ENCODE data around the gene CORO2B.

Gene CORO2B

DNA sequence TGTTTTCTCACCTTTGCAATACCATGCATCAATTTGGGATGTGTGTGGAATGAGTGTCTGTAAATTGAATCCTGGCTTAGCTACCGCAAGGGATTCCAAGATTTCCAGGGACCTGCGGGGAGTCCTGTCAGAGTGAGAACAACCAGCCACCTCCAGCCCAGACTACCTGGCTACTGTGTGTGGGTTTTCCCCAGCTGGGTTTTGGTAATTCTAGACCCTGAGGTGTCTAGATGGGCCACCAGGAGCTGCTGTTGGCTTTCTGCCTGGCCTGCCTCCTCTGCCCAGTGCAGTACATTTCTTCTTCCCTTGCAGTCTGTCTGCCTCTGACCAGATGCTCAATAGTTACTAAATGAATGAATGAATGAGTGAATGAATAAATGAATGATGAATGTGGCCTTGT lies 32.5 kb upstream of the CORO2B start:
- no peak overlapping the region for H3K4me2 ChIP-seq (ENCODE audit: low read length)
- H3K4me3 ChIP-seq (ENCODE audit: low read length) = no peak overlapping the region
- no peaks in the 10 kb centered on the region for H3K36me3 ChIP-seq (ENCODE audit: insufficient read depth, low read length)
- H3K9ac ChIP-seq (ENCODE audit: low read depth, low read length) = no peak overlapping the region
- H3K27me3 ChIP-seq (ENCODE audit: control insufficient read depth, insufficient read depth, low read length) = peaks cover 5% of the 10 kb centered on the region
- H3K9me3 ChIP-seq (replicated peaks; ENCODE audit: low read length) = no peaks in the 10 kb centered on the region
- H3K4me1 ChIP-seq (ENCODE audit: control insufficient read depth, insufficient read depth, low read length) = peaks cover 18% of the 10 kb centered on the region

DNA sequence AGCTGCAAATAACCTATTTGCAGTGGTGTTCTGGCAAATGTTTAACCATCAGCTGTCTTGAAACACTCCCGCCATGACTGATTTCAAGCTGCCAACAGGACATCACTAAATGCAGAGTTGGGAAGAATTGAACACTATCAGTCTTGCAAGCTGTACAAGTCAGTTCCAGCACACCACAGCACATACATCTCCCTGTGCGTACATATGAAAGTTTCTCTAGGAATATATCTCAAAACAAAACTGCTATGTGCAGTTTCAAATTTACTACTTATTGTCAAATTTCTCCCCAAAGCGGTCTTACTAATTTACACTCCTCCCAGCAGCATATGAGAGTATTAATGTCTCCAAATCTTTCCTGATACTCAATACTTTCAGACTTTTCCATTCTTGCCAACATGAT lies 30.4 kb upstream of the CORO2B start:
- no peaks in the 10 kb centered on the region for H3K9me3 ChIP-seq (replicated peaks; ENCODE audit: low read length)

DNA sequence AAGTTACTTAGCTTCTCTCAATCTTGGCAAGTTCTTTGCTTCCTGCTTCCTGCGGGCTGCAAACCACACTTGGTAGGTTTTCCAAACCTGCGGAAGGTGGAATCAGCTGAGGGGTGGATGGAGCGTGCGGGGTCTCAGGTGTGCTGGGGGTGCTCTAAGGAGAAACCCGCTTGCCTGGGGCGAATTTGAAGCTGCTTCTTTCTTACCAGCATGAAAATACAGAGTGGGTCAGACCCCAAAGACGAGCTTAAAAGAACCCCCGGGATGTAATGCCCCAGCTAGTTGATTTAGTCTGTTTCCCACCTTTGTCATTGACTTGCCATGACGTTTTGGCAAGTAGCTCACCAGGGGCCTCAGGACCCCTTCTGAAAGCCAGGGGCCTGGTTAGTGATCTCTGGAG lies 28.8 kb upstream of the CORO2B start:
- H3K9ac ChIP-seq (ENCODE audit: low read depth, low read length) = no peak overlapping the region
- no peak overlapping the region for H3K4me2 ChIP-seq (ENCODE audit: low read length)
- H3K9me3 ChIP-seq (replicated peaks; ENCODE audit: low read length) = no peaks in the 10 kb centered on the region
- no peak overlapping the region for H3K4me3 ChIP-seq (ENCODE audit: low read length)
- H3K4me1 ChIP-seq (ENCODE audit: control insufficient read depth, insufficient read depth, low read length) = peaks cover 8% of the 10 kb centered on the region
- no peaks in the 10 kb centered on the region for H3K36me3 ChIP-seq (ENCODE audit: insufficient read depth, low read length)
- peaks cover 5% of the 10 kb centered on the region for H3K27me3 ChIP-seq (ENCODE audit: control insufficient read depth, insufficient read depth, low read length)

More for the DNA sequence above, 30.4 kb upstream of the CORO2B start:
- Histone ChIP-seq H3K9ac (ENCODE audit: low read depth, low read length) (no peak overlapping the region), H3K27me3 (ENCODE audit: control insufficient read depth, insufficient read depth, low read length) (peaks cover 5% of the 10 kb centered on the region), H3K4me3 (ENCODE audit: low read length) (no peak overlapping the region), H3K4me2 (ENCODE audit: low read length) (no peak overlapping the region), H3K36me3 (ENCODE audit: insufficient read depth, low read length) (no peaks in the 10 kb centered on the region), H3K4me1 (ENCODE audit: control insufficient read depth, insufficient read depth, low read length) (peaks cover 16% of the 10 kb centered on the region)

DNA sequence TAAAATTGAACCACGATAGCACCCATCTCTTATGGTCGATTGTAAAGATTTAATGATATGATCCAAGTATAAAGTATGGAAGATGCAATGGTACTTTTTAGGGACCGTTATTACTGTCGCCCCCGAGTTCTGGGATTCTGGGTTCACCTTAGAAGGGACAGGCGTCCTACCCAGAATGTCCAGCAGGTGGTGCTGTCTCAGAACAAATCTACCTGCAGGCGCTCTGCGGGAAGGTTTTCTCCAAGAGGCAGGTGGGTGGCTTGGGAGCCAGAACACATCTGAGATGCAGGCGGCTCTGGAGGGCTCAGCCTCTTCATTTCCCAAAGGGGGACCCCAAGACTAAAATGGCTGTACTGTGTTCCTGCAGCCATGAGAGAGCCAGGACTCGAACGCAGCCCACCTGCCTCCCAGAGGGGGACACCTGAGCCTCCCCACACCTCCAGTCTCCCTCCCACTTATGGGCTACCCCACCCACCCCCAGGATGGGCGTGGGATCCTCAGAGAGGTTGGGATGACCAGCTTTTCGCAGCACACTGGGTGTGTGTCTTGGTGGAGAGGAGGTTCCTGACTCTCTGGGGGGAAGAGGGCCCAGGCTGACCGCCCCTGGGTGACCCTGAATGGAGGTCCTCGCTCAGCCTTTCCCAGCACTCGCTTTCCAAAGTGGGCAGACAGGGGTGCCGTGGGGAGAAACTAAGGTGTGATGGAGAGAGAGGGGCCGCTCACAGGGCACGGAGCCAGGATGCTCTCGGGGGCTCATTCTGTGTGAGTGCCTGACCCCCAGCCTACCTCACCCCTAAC lies 28.1 kb upstream of the CORO2B start:
- Histone ChIP-seq H3K27me3 (ENCODE audit: control insufficient read depth, insufficient read depth, low read length) (peaks cover 5% of the 10 kb centered on the region), H3K4me1 (ENCODE audit: control insufficient read depth, insufficient read depth, low read length) (peaks cover 8% of the 10 kb centered on the region), H3K4me3 (ENCODE audit: low read length) (no peak overlapping the region), H3K36me3 (ENCODE audit: insufficient read depth, low read length) (no peaks in the 10 kb centered on the region), H3K4me2 (ENCODE audit: low read length) (no peak overlapping the region), H3K9me3 (replicated peaks; ENCODE audit: low read length) (no peaks in the 10 kb centered on the region), H3K9ac (ENCODE audit: low read depth, low read length) (no peak overlapping the region)

DNA sequence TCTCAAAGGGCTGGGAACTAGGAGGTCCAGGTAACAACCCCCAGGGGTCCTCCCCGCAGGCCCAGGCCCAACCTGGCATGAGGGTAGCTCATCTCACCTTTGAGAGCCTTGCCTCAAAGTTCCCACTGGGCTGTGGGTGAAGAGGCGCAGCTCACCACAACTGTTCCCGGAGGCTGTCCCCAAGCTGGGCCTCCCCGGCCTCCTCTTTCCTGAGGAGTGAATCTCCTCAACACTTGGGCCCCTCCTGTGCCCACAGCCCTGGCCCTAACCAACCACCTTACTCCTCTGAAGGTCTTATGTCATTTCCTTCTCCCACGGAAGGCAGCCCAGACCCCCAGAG lies 27.5 kb upstream of the CORO2B start:
- Histone ChIP-seq H3K4me3 (ENCODE audit: low read length) (no peak overlapping the region), H3K4me2 (ENCODE audit: low read length) (no peak overlapping the region), H3K4me1 (ENCODE audit: control insufficient read depth, insufficient read depth, low read length) (peaks cover 8% of the 10 kb centered on the region), H3K27me3 (ENCODE audit: control insufficient read depth, insufficient read depth, low read length) (peaks cover 8% of the 10 kb centered on the region), H3K9ac (ENCODE audit: low read depth, low read length) (no peak overlapping the region), H3K36me3 (ENCODE audit: insufficient read depth, low read length) (no peaks in the 10 kb centered on the region), H3K9me3 (replicated peaks; ENCODE audit: low read length) (no peaks in the 10 kb centered on the region)

DNA sequence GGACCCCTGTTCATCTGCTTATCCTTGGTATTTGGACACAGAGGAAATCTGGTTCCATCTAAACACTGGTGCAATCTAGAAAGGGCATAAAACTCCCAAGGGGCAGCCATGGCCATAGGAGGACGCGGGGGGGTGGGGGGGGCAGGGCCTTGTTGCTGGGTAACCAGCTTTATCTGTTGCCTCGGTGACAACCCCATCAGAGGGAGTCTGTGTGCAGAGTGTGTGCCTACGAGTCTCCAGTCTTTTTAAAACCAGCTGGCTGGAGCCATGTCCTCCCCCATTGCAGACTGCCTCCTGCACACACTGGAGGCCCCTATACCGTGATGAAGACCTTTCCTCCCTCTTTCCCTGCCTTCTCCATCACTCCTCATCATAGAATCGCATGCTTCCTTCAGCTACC lies 26.4 kb upstream of the CORO2B start:
- H3K4me3 ChIP-seq (ENCODE audit: low read length) = no peak overlapping the region
- H3K4me2 ChIP-seq (ENCODE audit: low read length) = no peak overlapping the region
- peaks cover 11% of the 10 kb centered on the region for H3K27me3 ChIP-seq (ENCODE audit: control insufficient read depth, insufficient read depth, low read length)
- no peaks in the 10 kb centered on the region for H3K9me3 ChIP-seq (replicated peaks; ENCODE audit: low read length)
- no peaks in the 10 kb centered on the region for H3K36me3 ChIP-seq (ENCODE audit: insufficient read depth, low read length)
- no peak overlapping the region for H3K9ac ChIP-seq (ENCODE audit: low read depth, low read length)
- peaks cover 8% of the 10 kb centered on the region for H3K4me1 ChIP-seq (ENCODE audit: control insufficient read depth, insufficient read depth, low read length)

DNA sequence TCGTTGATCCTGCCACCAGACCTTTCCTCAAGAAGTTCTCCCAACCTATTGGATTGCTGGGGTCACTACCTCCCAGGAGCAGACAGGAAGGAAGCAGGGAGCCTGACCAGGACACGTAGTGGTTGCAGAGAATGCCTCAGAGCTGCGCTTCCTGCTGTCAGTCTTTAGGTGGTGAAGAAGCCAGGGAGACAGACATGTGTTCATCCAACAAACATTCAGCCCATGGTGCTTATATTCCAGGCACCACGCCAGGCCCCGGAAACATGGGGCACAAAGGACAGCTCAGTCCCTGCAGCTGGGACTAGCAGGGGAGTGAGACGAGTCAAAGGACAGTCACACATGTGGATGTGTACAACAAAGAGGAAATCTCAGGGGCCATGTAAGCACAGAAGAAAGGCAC lies 26.0 kb upstream of the CORO2B start:
- no peaks in the 10 kb centered on the region for H3K36me3 ChIP-seq (ENCODE audit: insufficient read depth, low read length)
- no peaks in the 10 kb centered on the region for H3K9me3 ChIP-seq (replicated peaks; ENCODE audit: low read length)
- no peak overlapping the region for H3K4me2 ChIP-seq (ENCODE audit: low read length)
- H3K9ac ChIP-seq (ENCODE audit: low read depth, low read length) = no peak overlapping the region
- H3K4me3 ChIP-seq (ENCODE audit: low read length) = no peak overlapping the region
- H3K27me3 ChIP-seq (ENCODE audit: control insufficient read depth, insufficient read depth, low read length) = peaks cover 11% of the 10 kb centered on the region
- H3K4me1 ChIP-seq (ENCODE audit: control insufficient read depth, insufficient read depth, low read length) = peaks cover 8% of the 10 kb centered on the region

DNA sequence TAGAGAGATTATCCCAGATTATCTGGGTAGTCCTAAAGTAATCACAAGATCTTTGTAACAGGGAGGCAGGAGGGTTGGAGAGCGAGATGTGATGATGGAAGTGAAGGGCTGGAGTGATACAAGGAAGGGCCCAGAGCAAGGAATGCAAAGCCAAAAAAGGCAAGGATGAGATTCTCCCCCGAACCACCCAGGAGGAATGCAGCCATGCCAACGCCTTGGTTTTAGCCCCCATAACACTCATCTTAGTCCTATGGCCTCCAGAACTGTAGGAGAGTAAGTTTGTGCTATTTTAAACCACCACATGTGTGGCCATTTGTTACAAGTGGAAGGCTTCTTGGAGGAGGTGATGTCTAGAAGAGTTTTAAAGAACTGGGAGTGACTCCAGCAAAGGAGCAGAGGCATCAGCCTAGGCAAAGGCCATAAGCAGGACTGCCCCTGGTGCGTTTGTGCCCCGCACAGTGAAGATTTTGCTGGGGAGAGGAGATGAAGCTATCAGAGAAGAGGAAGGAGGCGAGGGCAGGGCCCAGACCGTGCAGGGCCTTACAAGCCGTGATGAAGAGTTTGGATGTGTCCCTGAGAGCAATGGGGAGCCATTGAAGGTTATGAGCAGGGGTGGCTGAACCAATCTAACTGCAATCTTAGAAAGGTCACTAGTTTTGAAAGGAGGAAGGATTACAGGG lies 25.3 kb upstream of the CORO2B start:
- Histone ChIP-seq H3K36me3 (ENCODE audit: insufficient read depth, low read length) (no peaks in the 10 kb centered on the region), H3K4me1 (ENCODE audit: control insufficient read depth, insufficient read depth, low read length) (peaks cover 8% of the 10 kb centered on the region), H3K9me3 (replicated peaks; ENCODE audit: low read length) (no peaks in the 10 kb centered on the region), H3K9ac (ENCODE audit: low read depth, low read length) (no peak overlapping the region), H3K4me2 (ENCODE audit: low read length) (no peak overlapping the region), H3K4me3 (ENCODE audit: low read length) (no peak overlapping the region), H3K27me3 (ENCODE audit: control insufficient read depth, insufficient read depth, low read length) (peaks cover 7% of the 10 kb centered on the region)

DNA sequence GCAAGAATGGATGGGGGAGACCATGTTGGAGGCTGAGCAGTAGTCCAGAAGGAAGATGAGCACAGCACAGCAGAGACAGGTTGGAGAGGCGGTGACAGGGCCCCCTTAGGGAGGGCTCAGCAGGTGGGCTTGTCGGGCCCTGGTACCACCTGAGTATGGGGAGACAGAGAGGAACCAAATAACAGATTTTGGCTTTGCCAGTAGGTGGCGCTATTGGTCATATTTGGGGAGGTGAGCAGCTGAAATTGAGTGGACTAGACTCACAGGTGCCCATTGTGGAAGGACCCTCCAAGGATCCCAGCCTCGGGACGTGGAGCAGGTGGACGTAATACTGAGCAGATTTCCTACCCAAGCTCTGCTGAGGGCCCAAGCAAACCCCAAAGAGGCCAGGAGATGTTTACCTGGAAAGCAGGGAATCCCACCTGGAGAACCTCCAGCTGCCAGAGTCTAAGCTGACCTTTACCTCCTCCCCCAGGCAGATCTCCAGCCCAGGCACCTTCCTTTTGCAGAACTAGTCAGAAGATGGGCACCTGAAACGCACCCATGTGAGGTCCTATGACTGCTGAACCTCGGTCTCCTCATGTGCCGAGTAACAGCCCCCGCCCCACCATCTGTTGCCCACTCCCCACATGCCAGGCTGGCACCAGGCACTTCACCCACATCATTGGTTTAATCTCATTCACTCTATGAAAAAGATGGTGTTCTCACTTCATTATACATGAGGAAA lies 24.6 kb upstream of the CORO2B start:
- peaks cover 5% of the 10 kb centered on the region for H3K27me3 ChIP-seq (ENCODE audit: control insufficient read depth, insufficient read depth, low read length)
- H3K36me3 ChIP-seq (ENCODE audit: insufficient read depth, low read length) = no peaks in the 10 kb centered on the region
- no peaks in the 10 kb centered on the region for H3K9me3 ChIP-seq (replicated peaks; ENCODE audit: low read length)
- no peak overlapping the region for H3K4me3 ChIP-seq (ENCODE audit: low read length)
- peaks cover 9% of the 10 kb centered on the region for H3K4me1 ChIP-seq (ENCODE audit: control insufficient read depth, insufficient read depth, low read length)
- H3K4me2 ChIP-seq (ENCODE audit: low read length) = no peak overlapping the region
- no peak overlapping the region for H3K9ac ChIP-seq (ENCODE audit: low read depth, low read length)

DNA sequence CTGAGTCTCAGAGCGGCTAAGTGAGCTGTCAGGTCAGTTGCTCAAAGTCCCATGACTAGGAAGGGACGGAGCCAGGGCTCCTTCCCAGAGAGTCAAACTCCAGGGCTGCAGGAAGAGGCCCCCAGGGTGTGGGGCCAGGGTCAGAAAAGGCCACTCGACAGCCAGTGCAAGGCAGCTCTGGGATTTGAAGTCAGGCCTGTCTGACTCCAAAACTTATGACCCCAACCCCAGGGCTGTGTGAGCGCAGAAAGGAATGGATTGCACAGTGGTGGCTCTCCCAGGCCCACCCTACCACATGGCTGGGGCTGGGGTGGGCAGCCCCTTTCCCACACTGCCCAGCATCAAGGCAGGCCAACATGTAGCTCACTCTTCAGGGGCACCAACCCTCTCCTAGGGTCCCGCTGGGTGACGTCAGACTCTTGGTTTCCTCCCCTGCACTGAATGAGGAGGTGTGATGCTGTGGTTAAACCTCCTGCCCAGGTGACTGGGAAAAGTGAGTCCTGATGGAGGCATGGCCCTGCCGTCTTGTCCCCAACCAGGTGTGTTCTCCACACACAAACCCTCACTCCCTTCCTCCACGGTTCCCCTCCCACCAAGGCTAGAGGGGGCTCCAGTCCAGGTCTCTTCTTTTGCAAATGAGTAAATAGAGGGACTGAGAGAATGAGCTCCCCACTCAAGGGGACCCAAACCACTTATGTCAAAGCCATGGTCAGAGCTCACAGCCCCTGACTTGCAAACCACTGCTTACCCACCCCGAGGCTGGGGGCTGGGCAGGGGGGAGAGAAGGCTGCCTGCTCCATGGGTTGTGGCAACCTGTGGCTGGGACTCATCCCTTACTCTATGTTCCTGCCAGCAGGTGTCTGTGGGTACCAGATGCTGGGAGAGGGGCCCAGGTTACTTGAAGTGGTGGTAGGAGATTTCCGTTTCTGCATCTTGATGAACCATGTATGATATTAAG lies 23.8 kb upstream of the CORO2B start:
- H3K9me3 ChIP-seq (replicated peaks; ENCODE audit: low read length) = no peaks in the 10 kb centered on the region
- peaks cover 5% of the 10 kb centered on the region for H3K27me3 ChIP-seq (ENCODE audit: control insufficient read depth, insufficient read depth, low read length)
- H3K9ac ChIP-seq (ENCODE audit: low read depth, low read length) = no peak overlapping the region
- no peak overlapping the region for H3K4me2 ChIP-seq (ENCODE audit: low read length)
- H3K4me3 ChIP-seq (ENCODE audit: low read length) = no peak overlapping the region
- no peaks in the 10 kb centered on the region for H3K36me3 ChIP-seq (ENCODE audit: insufficient read depth, low read length)
- H3K4me1 ChIP-seq (ENCODE audit: control insufficient read depth, insufficient read depth, low read length) = peaks cover 16% of the 10 kb centered on the region

DNA sequence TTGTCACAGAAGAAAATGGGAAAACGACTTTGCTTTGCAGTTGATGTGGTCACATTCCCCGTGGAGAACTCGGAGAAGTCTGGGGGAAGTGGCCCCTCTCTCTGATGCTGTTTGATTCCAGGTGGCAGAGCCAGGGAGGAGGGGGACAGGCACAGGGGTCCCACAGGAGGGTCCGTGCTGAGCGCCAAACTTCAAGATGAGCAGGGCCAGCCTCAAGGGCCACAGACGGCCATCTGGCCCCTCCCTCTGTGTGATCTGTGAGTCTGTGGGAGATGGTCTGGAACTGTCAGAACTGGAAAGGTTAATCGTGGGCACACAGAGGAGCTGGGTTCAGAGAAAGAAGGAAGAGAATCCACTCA lies 23.1 kb upstream of the CORO2B start:
- no peak overlapping the region for H3K4me3 ChIP-seq (ENCODE audit: low read length)
- H3K9me3 ChIP-seq (replicated peaks; ENCODE audit: low read length) = no peaks in the 10 kb centered on the region
- peaks cover 5% of the 10 kb centered on the region for H3K27me3 ChIP-seq (ENCODE audit: control insufficient read depth, insufficient read depth, low read length)
- H3K36me3 ChIP-seq (ENCODE audit: insufficient read depth, low read length) = no peaks in the 10 kb centered on the region
- H3K4me1 ChIP-seq (ENCODE audit: control insufficient read depth, insufficient read depth, low read length) = peaks cover 16% of the 10 kb centered on the region
- H3K9ac ChIP-seq (ENCODE audit: low read depth, low read length) = no peak overlapping the region
- H3K4me2 ChIP-seq (ENCODE audit: low read length) = no peak overlapping the region
